ENCODE data around the gene BRPF1.

The BRPF1 gene

DNA sequence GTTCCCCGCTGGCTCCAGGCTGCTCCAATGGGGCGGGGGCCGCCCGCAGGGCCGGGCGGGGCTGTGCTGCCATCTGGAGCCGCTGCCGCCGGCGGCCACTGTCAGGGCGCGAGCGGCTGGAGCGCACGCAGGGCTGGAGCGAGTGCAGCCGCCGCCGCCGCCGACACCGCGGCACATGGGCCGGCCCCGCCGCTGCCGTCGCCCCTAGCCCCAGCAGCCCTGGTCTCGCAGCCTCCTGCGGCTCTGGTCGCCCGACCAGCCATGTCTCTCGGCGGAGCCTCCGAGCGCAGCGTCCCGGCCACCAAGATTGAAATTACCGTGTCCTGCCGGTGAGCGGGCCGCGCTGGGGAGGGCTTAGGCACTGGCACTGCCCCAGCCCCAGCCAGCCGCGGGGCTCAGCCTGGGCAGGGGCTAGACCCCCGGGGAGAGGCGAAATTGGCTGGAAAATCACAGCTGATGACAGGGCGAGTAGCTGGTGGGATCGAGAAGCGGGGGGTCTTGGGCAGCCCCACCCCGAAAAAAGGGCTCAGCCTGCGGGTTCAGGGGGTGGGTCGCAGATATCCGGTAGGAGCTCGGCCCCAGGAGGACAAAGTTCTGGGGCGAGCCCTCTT is 27.7 kb upstream of the BRPF1 start, which contains the start of gene CPNE9:
CPNE9 (plus strand) TSS at position 98 of the 611 bp plus-strand sequence; CDS start at position 262, 164 bp downstream.
- DNase-seq = peak; percentile 19

- DNase-seq = peak; percentile 33
These were observed 26.9 kb upstream of the BRPF1 start for GRCh38 chr3:9704347-9705322.

DNA sequence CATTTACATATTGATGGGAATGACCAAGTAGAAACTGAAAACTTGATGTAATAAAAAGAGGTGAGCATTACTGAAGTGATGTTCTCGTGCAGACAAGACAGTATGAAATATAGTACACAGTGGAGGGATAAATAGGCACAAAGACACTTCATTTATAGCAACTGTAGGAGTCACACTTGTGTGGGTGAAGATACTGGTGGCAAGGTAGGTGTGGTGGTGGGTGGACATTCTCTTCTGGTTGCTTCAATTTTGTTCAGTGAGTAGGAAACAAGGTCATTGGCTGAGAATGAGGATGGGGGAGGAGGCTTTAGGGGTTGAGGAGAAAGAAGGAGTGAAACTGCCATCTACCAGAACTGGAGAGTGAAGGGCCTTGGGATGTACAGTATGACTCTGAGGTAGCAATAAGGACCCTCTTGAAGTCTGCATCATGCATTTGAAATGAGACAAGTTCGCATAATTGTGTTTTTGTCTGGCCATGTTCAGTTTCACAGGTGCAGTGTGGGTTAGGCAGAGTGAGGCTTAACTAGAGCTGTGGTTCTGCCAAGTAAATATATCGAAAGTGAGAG is 21.3 kb upstream of the BRPF1 start:
- no peak for DNase-seq

DNA sequence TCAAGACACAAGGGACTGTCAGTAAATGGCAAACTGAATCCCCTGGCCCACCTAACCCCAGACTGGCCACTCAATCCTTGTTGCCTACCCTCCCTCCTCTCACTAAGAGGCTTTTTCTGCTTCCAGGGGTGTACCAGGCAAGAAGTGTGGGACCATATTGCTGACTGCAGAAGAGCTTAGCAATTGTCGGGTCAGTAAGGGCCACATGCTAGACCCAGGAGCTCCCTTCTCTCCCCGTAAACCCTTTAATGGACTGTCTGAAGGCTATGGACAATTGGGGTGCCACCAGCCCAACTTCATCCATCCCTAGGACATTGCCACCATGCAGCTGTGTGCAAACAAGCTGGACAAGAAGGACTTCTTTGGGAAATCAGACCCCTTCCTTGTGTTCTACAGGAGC is 19.1 kb upstream of the BRPF1 start:
- no peak for DNase-seq

DNA sequence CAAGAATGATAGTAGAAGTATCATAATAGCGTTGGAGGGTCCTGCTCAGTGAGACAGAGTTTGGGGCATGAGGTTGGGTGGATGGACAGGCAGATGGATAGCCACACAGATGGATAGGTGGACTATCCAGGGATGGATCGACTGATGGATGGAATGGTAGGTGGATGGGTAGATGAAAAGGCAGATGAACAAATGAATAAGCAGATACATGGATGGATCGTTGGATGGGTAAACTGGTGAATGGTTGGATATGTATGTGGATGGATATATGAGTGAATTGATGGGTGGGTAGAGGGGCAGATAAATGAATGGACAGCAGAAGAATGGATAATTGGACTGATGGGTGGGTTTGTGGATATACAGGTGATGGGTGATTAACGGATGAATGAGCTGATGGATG is 18.4 kb upstream of the BRPF1 start:
- DNase-seq = no peak

DNA sequence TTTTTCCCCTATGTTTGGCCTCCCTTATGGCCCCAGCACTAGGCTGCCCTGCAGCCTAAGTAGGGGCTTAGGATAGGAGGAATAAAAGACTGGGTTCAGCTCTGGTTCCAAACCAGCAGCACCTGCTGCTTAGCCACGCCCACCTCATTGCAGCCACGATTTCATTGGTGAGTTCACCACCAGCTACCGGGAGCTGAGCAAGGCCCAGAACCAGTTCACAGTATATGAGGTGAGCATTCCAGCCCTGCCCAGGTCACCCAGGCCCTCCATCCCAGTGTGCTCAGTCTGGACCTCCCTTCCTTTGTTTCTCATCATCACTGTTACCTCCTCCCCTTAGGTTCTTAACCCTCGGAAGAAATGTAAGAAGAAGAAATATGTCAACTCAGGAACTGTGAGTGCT is 16.4 kb upstream of the BRPF1 start:
- peak; percentile 9 for DNase-seq

DNA sequence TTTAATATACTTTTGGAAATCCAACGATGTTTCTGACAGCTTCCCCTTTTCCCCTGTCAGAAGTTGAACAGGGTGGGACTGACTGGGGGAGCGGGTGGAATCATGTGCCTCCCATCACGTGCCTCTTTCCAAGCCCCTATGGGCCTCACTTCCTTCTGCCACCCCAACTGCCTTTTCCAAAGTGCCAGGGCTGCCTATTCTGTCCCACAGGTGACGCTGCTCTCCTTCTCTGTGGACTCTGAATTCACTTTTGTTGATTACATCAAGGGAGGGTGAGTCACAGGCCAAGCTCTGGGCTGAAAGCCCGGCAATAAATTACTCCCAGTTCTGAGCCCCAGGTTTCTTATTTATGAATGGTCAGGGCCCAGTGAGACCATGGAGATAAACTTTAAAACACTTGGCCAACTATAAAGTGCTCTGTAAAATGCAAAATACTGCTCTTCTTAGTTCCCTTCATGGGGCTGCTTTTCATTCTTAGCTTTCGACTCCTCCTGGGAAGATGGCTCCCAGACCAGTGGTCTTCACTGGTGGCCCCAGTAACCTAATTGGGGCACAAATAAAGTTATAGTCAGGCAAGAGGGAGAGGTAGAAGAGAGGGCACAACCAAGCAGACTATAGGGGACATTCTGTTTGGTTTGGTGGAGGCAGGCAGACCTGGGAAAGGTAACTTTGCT is 15.6 kb upstream of the BRPF1 start:
- DNase-seq = peak; percentile 51

GRCh38 chr3:9716801-9717555 is 14.6 kb upstream of the BRPF1 start:
- no peak for DNase-seq

- no peak for DNase-seq
These were observed 14.0 kb upstream of the BRPF1 start for GRCh38 chr3:9717563-9717962.

DNA sequence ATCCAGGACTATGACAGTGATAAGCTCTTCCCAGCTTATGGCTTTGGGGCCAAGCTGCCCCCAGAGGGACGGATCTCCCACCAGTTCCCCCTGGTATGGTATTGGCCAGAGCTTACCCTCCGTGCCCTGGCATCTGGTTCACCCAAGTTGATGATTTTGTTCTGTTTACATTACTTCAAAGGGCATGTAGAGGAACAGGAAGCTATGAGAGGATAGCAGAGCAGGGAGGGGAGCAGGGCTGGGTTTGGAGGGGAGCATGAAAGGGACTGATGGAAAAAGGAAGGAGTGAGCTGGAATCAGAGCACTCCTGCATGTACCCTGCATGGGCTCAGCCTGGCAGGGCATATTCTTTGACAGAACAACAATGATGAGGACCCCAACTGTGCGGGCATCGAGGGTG is 13.4 kb upstream of the BRPF1 start:
- DNase-seq = no peak

DNA sequence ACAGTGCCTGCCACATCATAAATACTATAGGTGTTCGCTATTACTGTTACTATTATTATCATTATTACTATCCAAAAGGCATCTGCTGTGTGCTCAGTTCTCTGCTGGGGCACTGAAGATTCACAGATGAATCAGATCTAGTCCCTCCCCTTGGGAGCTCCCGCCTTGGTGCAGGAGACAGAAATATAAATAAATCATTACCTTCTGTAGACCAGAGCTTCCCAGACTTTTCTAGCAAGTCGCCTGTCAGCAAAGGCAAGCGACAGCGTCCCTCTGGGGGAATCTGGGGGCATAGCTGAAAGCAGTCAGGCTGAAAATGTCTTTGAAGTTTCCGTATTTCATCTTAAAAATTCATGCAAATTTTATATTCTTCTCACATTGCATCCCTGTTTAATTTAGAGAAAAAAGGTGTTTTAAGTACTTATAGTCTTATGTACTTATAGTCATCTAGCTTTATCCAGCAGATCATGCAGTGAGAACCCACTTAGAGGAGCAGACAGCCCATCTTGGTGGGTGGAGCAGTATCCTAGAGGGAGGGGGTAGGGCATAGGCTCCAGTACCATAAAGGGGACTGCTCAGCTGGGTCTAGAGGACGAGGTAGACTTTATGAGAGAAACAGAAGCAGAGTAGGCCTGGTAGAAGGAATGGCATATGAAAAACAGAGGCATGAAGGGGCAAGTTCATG is 10.4 kb upstream of the BRPF1 start:
- no peak for DNase-seq

DNA sequence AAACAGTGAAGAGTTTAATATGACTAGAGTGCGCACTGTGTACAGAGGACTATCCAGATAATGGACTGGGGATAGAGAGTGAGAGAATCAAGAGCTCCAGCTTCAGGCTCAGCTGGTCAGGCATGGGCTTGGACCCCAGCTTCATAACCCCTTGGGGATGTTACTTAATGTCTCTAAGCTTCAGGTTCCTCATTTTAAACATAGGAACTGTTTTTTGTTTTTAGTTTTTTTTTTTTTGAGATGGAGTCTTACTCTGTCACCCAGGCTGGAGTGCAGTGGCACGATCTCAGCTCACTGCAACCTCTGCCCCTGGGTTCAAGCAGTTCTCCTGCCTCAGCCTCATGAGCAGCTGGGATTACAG is 9.9 kb upstream of the BRPF1 start:
- DNase-seq = no peak

GRCh38 chr3:9725775-9726515 is 5.6 kb upstream of the BRPF1 start:
- no peak for DNase-seq

DNA sequence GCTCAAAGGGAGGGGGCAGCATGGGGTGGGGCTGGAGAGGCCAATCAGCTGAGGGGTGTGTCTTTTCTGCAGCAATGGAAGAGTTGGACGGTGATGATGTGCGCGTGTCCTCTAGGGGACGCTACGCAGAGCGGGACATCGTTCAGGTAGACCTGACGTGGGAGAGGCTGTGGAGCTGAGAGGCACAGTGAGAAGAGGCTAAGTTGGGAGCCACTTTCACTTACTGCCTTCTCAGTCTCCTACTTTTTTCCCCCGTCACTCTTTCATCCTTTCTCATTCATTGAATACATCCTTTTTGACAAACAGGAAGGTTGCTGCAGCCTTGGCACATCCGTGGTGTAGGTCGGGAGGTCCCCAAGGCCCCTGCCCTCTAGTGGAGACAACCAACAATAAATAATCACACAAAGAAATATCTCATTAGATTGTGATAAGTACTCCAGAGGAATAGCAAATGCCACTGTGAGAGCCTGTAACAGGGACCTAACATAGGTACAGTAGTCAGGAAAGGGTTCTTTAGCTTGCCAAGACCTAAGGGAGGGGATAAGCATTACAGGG is 4.4 kb upstream of the BRPF1 start:
- peak; percentile 63 for DNase-seq

DNA sequence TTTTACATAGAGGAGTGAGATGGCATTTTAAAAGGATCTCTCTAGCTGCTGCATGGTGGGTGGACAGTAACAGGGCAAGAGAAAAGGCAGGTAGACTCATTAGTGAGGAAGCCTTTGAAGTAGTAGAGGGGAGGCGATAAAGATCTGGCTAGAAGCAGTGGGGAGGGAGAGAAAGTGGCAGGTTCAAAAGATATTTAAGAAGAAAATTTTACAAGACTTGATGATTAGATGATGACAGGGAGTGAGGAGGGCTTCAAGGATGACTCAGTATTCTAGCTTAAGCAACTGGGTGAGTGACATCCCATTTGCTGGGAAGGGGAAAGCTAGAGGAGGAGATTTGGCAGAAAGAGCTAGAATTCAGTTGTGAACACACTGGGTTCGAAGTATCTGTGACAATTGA is 3.8 kb upstream of the BRPF1 start:
- DNase-seq = no peak

DNA sequence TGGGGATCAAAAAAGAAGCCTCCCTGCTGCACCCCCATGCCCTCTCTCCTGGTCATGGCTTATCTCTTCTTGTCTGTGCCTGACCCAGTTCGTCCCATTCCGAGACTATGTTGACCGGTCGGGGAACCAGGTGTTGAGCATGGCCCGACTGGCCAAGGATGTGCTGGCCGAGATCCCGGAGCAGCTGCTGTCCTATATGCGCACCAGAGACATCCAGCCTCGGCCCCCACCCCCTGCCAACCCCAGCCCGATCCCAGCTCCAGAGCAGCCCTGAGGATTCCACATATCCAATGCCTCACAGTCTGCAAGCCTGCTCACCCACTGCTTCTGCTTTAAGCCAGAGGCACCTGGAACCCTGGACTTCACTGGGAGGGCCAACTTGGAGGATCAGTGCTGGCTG is 2.1 kb upstream of the BRPF1 start:
- no peak for DNase-seq

- no peak for DNase-seq
These were observed 804 bp upstream of the BRPF1 start for GRCh38 chr3:9730657-9731205.

DNA sequence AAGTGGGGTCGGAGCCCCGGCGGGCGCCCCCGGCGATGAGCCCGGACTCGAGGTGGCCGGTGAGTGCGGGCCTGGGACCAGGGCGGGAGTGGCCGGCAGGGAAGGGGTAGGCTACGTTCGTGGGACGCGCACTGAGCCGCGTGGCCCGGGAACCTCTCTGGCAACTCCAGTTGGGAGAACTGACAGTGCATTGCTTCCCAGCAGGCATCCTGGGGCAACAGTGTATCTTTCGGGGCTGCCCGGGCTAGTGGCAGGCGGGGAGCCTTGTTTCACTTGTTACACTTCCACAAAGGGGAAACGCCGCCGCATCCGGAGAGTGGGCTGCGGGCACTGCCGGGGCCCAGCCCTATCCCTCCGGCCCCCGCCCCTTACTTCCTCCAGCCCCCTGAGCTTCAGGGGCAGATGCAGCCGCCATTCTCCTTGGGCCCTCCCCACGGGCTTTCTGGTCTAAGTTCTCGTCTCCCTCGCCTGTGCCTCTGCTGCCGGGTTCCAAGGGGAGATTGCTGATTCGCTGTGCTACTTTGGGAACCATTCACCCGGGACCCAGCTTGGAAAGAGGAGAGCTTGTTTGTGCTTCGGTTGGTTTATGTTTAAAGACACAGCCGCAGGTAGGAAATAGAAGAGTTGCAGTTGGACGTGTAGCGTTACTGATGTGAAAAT is 675 bp downstream of the BRPF1 start:
- peak; percentile 20 for DNase-seq

GRCh38 chr3:9732740-9733115 is 1.2 kb downstream of the BRPF1 start:
- no peak for DNase-seq

GRCh38 chr3:9736831-9737230 is 5.3 kb downstream of the BRPF1 start:
- no peak for DNase-seq
